Suprapubic skin (tissue), 4 donors: Measurements from ENCODE around the gene INPP5E. TPM values are rescaled to one million over a fixed set of nuclear protein-coding genes. Genes with fewer than 3 reads are reported as not detected.

Experiments
- DNase-seq, 2 donors: peaks; one replicate each; pipeline ENCODE4 v3.0.0-alpha.2; 2019; ENCODE audit warnings: low spot score in 2 of 2
- H3K27ac ChIP-seq: fragments of 200-600 bp; sonication (generic); one replicate; pipeline ENCODE4 v1.5.1; 2019
- H3K27me3 ChIP-seq: fragments of 200-600 bp; sonication (generic); one replicate; pipeline ENCODE4 v1.5.1; 2019
- H3K36me3 ChIP-seq: fragments of 200-600 bp; sonication (generic); one replicate; pipeline ENCODE4 v1.5.1; 2019
- H3K4me1 ChIP-seq: fragments of 200-600 bp; sonication (generic); one replicate; pipeline ENCODE4 v1.5.1; 2019
- H3K4me3 ChIP-seq: fragments of 200-600 bp; sonication (generic); one replicate; pipeline ENCODE4 v1.5.1; 2019; ENCODE audit warnings: mild to moderate bottlenecking
- H3K9me3 ChIP-seq: fragments of 200-600 bp; sonication (generic); one replicate; pipeline ENCODE4 v1.5.1; 2019
- CTCF ChIP-seq, 2 donors: fragments of 200-600 bp in 1 of 2; fragments of 450-650 bp in 1 of 2; sonication (generic) in 1 of 2; IDR thresholded peaks; one replicate each; pipeline ENCODE4 v1.5.1; 2016 to 2019; ENCODE audit warnings: antibody characterized with exemption in 2 of 2, mild to moderate bottlenecking in 1 of 2, moderate library complexity in 1 of 2
- EP300 ChIP-seq: sonication (generic); formaldehyde crosslinking; IDR thresholded peaks from one replicate; pipeline ENCODE4 v1.6.1; 2017; ENCODE audit warnings: antibody characterized with exemption
- POLR2A ChIP-seq, 2 donors: fragments of 450-650 bp; IDR thresholded peaks; one replicate each; pipeline ENCODE4 v1.6.1; 2017; ENCODE audit warnings: antibody characterized with exemption in 2 of 2, mild to moderate bottlenecking in 2 of 2, moderate library complexity in 2 of 2
- POLR2AphosphoS5 ChIP-seq, 3 donors: sonication (generic); formaldehyde crosslinking; IDR thresholded peaks; one replicate each; pipeline ENCODE4 v1.6.1; 2017; ENCODE audit warnings: antibody characterized with exemption in 3 of 3
- WGBS: methylation state at CpG from one replicate; pipeline ENCODE4 v1.1.5; 2018; 5-methylcytosine and 5-hydroxymethylcytosine counted together
- total RNA-seq, 4 donors: library from RNA; depleted of rRNA; stranded (reverse); fragments of >200 nt; gene quantifications; one replicate each; pipeline ENCODE4 v1.1.0, GENCODE V29; 2016

Gene INPP5E
- total RNA-seq, 4 donors from 2014 or later, result 9.8 to 20.3 (median 12.9) TPM

- Histone ChIP-seq H3K9me3 (no peaks in the 10 kb centered on the region), H3K27me3 (no peaks in the 10 kb centered on the region), H3K27ac (no peak overlapping the region), H3K4me1 (peaks cover 35% of the 10 kb centered on the region), H3K36me3 (peaks cover 58% of the 10 kb centered on the region), H3K4me3 (no peak overlapping the region)
- no peak for DNase-seq
- WGBS, result 88% methylated on average over 15 of the region's 15 CpGs
- TF ChIP-seq POLR2AphosphoS5 (IDR thresholded peaks at IDR 0.05) (no peak), EP300 (no peak), POLR2A (IDR thresholded peaks at IDR 0.05) (no peak), CTCF (IDR thresholded peaks at IDR 0.05) (no peak)
Measured at GRCh38 chr9:136441191-136441680, 1.6 kb upstream of the INPP5E start.

GRCh38 chr9:136438548-136439480, 831 bp downstream of the INPP5E start:
- WGBS, result under 1% methylated on average over 12 of the region's 91 CpGs
- H3K36me3 ChIP-seq, result peaks cover 37% of the 10 kb centered on the region

GRCh38 chr9:136437839-136438547, 1.7 kb downstream of the INPP5E start:
- 39% methylated on average over 37 of the region's 37 CpGs for WGBS
- H3K4me3 ChIP-seq, result peak overlapping the region; percentile 95

More at GRCh38 chr9:136438548-136439480, 831 bp downstream of the INPP5E start:
- H3K27ac ChIP-seq, result peak overlapping the region; percentile 72
- H3K4me1 ChIP-seq, result peaks cover 35% of the 10 kb centered on the region
- no peak for DNase-seq
- no peak for TF ChIP-seq POLR2A (IDR thresholded peaks at IDR 0.05)
- H3K9me3 ChIP-seq, result no peaks in the 10 kb centered on the region
- peak overlapping the region; percentile 95 for H3K4me3 ChIP-seq
- H3K27me3 ChIP-seq, result no peaks in the 10 kb centered on the region

GRCh38 chr9:136437430-136437829, 2.2 kb downstream of the INPP5E start:
- no peaks in the 10 kb centered on the region for H3K27me3 ChIP-seq
- H3K36me3 ChIP-seq, result peaks cover 33% of the 10 kb centered on the region
- H3K9me3 ChIP-seq, result no peaks in the 10 kb centered on the region
- peak overlapping the region; percentile 95 for H3K4me3 ChIP-seq
- no peak overlapping the region for H3K27ac ChIP-seq
- no peak for DNase-seq
- WGBS, result 55% methylated on average over 8 of the region's 8 CpGs
- H3K4me1 ChIP-seq, result peaks cover 35% of the 10 kb centered on the region
- TF ChIP-seq POLR2A (IDR thresholded peaks at IDR 0.05) (no peak), CTCF (IDR thresholded peaks at IDR 0.05) (no peak), POLR2AphosphoS5 (IDR thresholded peaks at IDR 0.05) (no peak)

More at GRCh38 chr9:136437839-136438547, 1.7 kb downstream of the INPP5E start:
- Histone ChIP-seq H3K9me3 (no peaks in the 10 kb centered on the region), H3K36me3 (peaks cover 34% of the 10 kb centered on the region), H3K4me1 (peaks cover 35% of the 10 kb centered on the region), H3K27me3 (no peaks in the 10 kb centered on the region), H3K27ac (no peak overlapping the region)
- DNase-seq, result peak in 1 of 2 donors; percentile 71
- TF ChIP-seq POLR2A (IDR thresholded peaks at IDR 0.05) (no peak), EP300 (no peak), POLR2AphosphoS5 (IDR thresholded peaks at IDR 0.05) (no peak), CTCF (IDR thresholded peaks at IDR 0.05) (no peak)

GRCh38 chr9:136436055-136436634, 3.5 kb downstream of the INPP5E start:
- Histone ChIP-seq H3K9me3 (no peaks in the 10 kb centered on the region), H3K27ac (no peak overlapping the region), H3K27me3 (no peaks in the 10 kb centered on the region), H3K36me3 (peaks cover 28% of the 10 kb centered on the region), H3K4me3 (no peak overlapping the region), H3K4me1 (peaks cover 35% of the 10 kb centered on the region)
- WGBS, result 90% methylated on average over 13 of the region's 25 CpGs
- DNase-seq, result no peak
- TF ChIP-seq EP300, result no peak
- TF ChIP-seq POLR2A (IDR thresholded peaks at IDR 0.05), result no peak
- no peak for TF ChIP-seq POLR2AphosphoS5 (IDR thresholded peaks at IDR 0.05)
- TF ChIP-seq CTCF (IDR thresholded peaks at IDR 0.05), result no peak
